Measurements from ENCODE around the gene C10orf71.

The C10orf71 gene

DNA sequence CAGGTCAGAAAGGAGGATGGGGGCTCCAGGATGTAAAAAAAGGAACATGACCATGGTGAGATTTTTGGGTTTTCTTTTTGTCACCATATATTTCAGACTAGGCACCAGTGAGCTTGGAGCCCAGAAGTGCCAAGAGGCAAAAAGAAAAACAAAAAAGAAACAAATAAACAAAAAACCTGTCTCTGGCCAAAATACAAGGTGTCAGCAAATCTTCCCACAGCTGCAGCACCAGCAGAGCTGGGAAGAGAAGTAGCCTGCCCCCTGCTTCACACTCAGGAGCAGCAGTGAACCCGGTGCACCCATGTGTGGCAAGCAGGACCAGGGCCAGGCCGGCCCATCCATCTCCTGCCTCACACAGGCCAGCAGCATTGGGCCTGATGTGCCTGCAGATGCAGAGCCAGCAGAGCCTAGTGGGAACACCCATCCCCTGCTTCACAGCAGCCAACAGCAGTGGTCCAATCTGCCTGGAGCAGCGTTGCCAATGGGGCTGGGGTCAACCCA lies 34.7 kb upstream of the C10orf71 start:
- CTCF ChIA-PET: no interaction called here

DNA sequence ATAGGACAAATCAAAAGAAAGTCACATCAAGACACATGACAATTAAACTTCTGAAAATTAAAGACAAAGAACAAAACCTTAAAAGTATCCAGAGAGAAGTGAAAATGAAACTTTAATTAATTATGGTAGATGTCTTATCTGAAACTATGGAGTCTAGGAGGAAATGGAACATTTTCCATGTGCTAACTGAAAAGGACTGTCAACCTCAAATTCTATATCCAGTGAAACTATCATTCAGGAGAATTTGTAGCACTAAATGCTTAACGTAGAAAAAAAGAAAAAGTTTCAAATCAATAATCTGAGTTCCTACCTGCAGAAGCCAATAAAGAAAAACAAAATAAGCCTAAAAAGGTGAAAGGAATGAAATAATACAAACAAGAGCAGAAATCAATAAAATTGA lies 33.1 kb upstream of the C10orf71 start:
- H3K9me3 Mint-ChIP-seq: peaks cover 10% of the 10 kb centered on the region
- no peak overlapping the region for H3K27ac Mint-ChIP-seq
- H3K4me1 Mint-ChIP-seq: no peaks in the 10 kb centered on the region

More for the DNA sequence above, 34.7 kb upstream of the C10orf71 start:
- Mint-ChIP-seq H3K36me3 (no peaks in the 10 kb centered on the region), H3K4me3 (no peak overlapping the region), H3K9me3 (peaks cover 10% of the 10 kb centered on the region), H3K27ac (no peak overlapping the region), H3K4me1 (no peaks in the 10 kb centered on the region), H3K27me3 (peaks cover 28% of the 10 kb centered on the region)
- no peak for DNase-seq

DNA sequence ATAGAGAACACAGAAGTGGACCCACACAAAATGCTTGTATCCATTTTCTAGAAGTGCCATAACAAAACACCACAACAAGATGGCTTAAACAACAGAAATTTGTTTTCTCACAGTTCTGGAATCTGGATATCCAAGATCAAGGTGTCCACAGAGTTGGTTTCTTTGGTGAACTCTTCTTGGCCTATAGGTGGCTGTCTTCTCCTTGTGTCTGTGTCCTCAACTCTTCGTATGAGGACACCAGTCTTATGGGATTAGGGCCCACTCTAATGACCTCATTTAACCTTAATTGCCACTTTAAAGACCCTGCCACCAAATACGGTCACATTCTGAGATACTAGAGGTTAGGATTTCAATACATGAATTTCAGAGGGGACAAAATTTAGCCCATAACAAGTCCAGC lies 30.8 kb upstream of the C10orf71 start:
- Mint-ChIP-seq H3K27ac (no peak overlapping the region), H3K9me3 (peaks cover 10% of the 10 kb centered on the region), H3K27me3 (peaks cover 29% of the 10 kb centered on the region), H3K36me3 (no peaks in the 10 kb centered on the region), H3K4me1 (peaks cover 6% of the 10 kb centered on the region), H3K4me3 (no peak overlapping the region)
- CTCF ChIA-PET: interaction anchor here (0.9 kb wide), 1 partner anchor 140 kb away, joined by 3 read pairs; no protein-coding TSS in a partner anchor
- DNase-seq: no peak

More for the DNA sequence above, 33.1 kb upstream of the C10orf71 start:
- H3K27me3 Mint-ChIP-seq: peaks cover 39% of the 10 kb centered on the region
- no peaks in the 10 kb centered on the region for H3K36me3 Mint-ChIP-seq
- no peak for DNase-seq
- CTCF ChIA-PET: no interaction called here
- H3K4me3 Mint-ChIP-seq: no peak overlapping the region

- peaks cover 10% of the 10 kb centered on the region for H3K9me3 Mint-ChIP-seq
- CTCF ChIA-PET: no interaction called here
Measured at GRCh38 chr10:49269523-49269922, 29.4 kb upstream of the C10orf71 start.

GRCh38 chr10:49270565-49270964 lies 28.4 kb upstream of the C10orf71 start:
- CTCF ChIA-PET: no interaction called here
- H3K36me3 Mint-ChIP-seq: no peaks in the 10 kb centered on the region
- H3K4me1 Mint-ChIP-seq: peaks cover 6% of the 10 kb centered on the region
- peaks cover 10% of the 10 kb centered on the region for H3K9me3 Mint-ChIP-seq
- H3K4me3 Mint-ChIP-seq: no peak overlapping the region
- no peak for DNase-seq
- peaks cover 22% of the 10 kb centered on the region for H3K27me3 Mint-ChIP-seq
- H3K27ac Mint-ChIP-seq: no peak overlapping the region

More at GRCh38 chr10:49269523-49269922, 29.4 kb upstream of the C10orf71 start:
- Mint-ChIP-seq H3K27me3 (peaks cover 21% of the 10 kb centered on the region), H3K4me3 (no peak overlapping the region), H3K4me1 (peaks cover 6% of the 10 kb centered on the region), H3K27ac (no peak overlapping the region), H3K36me3 (no peaks in the 10 kb centered on the region)
- no peak for DNase-seq

DNA sequence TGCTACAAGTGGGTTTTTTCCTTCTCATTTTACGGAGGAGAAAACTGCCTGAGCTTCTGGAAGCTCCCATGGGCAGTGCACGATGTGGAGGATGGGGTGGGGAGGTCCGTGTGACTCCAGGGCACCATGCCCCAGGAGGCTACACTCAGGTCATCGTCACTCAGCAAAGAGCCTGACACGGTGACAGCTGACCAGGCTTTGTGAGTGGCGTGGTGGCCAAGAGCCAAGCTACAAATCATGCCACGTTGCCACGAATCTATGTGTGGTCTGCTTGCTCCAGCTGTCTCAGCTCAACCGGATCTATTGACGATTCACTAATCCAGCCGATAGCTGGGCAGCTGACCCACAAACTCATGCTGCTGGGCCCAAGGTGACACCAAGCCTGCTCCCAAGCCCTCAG lies 27.6 kb upstream of the C10orf71 start:
- Mint-ChIP-seq H3K9me3 (peaks cover 3% of the 10 kb centered on the region), H3K4me1 (peaks cover 6% of the 10 kb centered on the region), H3K27ac (no peak overlapping the region), H3K4me3 (no peak overlapping the region), H3K36me3 (no peaks in the 10 kb centered on the region), H3K27me3 (peaks cover 28% of the 10 kb centered on the region)
- CTCF ChIA-PET: no interaction called here
- no peak for DNase-seq

- Mint-ChIP-seq H3K4me3 (no peak overlapping the region), H3K4me1 (peaks cover 6% of the 10 kb centered on the region), H3K27me3 (peaks cover 29% of the 10 kb centered on the region), H3K9me3 (no peaks in the 10 kb centered on the region), H3K27ac (no peak overlapping the region), H3K36me3 (no peaks in the 10 kb centered on the region)
- no peak for DNase-seq
- CTCF ChIA-PET: no interaction called here
Measured at GRCh38 chr10:49272251-49273081, 26.5 kb upstream of the C10orf71 start.

DNA sequence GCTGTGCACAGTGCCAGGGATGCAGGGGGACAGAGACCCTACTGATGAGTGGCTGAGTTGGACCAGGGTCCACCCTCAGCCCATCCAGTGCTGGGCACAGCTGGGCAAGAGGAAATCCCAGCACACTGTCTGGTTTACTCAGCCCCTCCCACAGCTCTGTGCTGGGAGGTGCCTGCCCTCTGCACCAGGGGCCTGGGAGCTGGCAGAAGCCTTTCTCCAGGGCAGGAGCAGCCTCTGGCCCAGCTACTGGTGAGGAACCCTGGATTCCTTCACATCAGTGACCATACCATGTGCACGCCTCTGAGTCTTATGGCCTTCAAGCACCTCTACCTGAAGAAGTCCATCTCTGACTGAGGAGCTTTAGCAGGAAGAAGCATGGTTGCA lies 25.9 kb upstream of the C10orf71 start:
- CTCF ChIA-PET: no interaction called here
- H3K27me3 Mint-ChIP-seq: peaks cover 33% of the 10 kb centered on the region
- peaks cover 6% of the 10 kb centered on the region for H3K4me1 Mint-ChIP-seq
- no peak for DNase-seq
- H3K36me3 Mint-ChIP-seq: no peaks in the 10 kb centered on the region
- no peak overlapping the region for H3K27ac Mint-ChIP-seq
- no peaks in the 10 kb centered on the region for H3K9me3 Mint-ChIP-seq
- no peak overlapping the region for H3K4me3 Mint-ChIP-seq

DNA sequence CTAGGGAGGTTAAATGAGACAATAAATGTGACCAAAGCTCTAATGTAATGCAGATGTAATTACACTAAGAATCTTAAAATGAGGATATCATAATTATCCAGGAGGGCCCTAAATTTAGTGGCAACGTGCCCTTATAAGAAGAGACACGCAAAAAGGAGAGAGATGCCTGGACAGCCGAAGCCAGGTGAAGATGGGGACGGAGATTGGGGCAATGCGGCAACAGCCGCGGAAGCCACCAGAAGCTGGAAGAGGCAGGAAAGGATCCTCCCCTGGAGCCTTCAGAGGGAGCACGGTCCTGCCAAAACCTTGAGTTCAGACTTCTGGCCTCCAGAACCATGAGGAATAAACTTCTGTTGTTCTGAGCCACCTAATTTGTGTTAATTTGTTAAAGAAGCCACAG lies 25.3 kb upstream of the C10orf71 start:
- Mint-ChIP-seq H3K27ac (no peak overlapping the region), H3K27me3 (peaks cover 38% of the 10 kb centered on the region), H3K4me1 (peaks cover 6% of the 10 kb centered on the region), H3K4me3 (no peak overlapping the region), H3K36me3 (no peaks in the 10 kb centered on the region), H3K9me3 (no peaks in the 10 kb centered on the region)
- CTCF ChIA-PET: no interaction called here
- no peak for DNase-seq

- Mint-ChIP-seq H3K27ac (no peak overlapping the region), H3K9me3 (no peaks in the 10 kb centered on the region), H3K27me3 (peaks cover 44% of the 10 kb centered on the region), H3K4me1 (peaks cover 6% of the 10 kb centered on the region), H3K4me3 (no peak overlapping the region), H3K36me3 (no peaks in the 10 kb centered on the region)
- DNase-seq: no peak
- CTCF ChIA-PET: interaction anchor here (0.6 to 0.7 kb wide), 2 partner anchors 50 to 93 kb away, joined by 3 to 4 read pairs; no protein-coding TSS in a partner anchor
Measured at GRCh38 chr10:49274886-49275285, 24.1 kb upstream of the C10orf71 start.

DNA sequence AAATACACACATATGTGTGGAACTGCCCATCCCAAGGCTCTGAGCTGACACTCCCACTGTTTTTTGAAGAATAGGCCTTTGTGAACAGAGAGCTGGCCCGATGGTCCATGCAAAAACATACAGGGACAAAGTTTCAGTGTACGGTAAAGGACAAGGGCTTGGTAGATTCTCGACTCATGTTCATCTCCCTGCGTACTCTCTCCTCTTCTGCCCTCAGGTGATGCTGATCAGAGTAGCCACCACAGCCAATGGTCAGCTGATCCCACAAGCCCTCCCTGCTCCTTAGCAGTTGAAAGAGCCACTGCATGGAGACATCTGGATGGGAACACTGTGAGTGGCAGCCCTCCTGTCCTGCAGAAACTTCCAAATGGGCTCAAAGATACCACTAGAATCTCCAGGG lies 23.1 kb upstream of the C10orf71 start:
- no peaks in the 10 kb centered on the region for H3K9me3 Mint-ChIP-seq
- CTCF ChIA-PET: no interaction called here
- peaks cover 39% of the 10 kb centered on the region for H3K27me3 Mint-ChIP-seq
- no peaks in the 10 kb centered on the region for H3K36me3 Mint-ChIP-seq
- DNase-seq: no peak
- H3K27ac Mint-ChIP-seq: no peak overlapping the region
- peaks cover 6% of the 10 kb centered on the region for H3K4me1 Mint-ChIP-seq
- H3K4me3 Mint-ChIP-seq: no peak overlapping the region

GRCh38 chr10:49276596-49276995 lies 22.4 kb upstream of the C10orf71 start:
- CTCF ChIA-PET: no interaction called here
- H3K27ac Mint-ChIP-seq: no peak overlapping the region
- peaks cover 43% of the 10 kb centered on the region for H3K27me3 Mint-ChIP-seq
- no peaks in the 10 kb centered on the region for H3K36me3 Mint-ChIP-seq
- no peak overlapping the region for H3K4me3 Mint-ChIP-seq
- DNase-seq: no peak
- no peaks in the 10 kb centered on the region for H3K9me3 Mint-ChIP-seq
- peaks cover 6% of the 10 kb centered on the region for H3K4me1 Mint-ChIP-seq

GRCh38 chr10:49277973-49278372 lies 21.0 kb upstream of the C10orf71 start:
- Mint-ChIP-seq H3K27ac (no peak overlapping the region), H3K36me3 (no peaks in the 10 kb centered on the region), H3K4me1 (no peaks in the 10 kb centered on the region), H3K4me3 (no peak overlapping the region), H3K27me3 (peaks cover 40% of the 10 kb centered on the region), H3K9me3 (no peaks in the 10 kb centered on the region)
- CTCF ChIA-PET: no interaction called here
- no peak for DNase-seq

DNA sequence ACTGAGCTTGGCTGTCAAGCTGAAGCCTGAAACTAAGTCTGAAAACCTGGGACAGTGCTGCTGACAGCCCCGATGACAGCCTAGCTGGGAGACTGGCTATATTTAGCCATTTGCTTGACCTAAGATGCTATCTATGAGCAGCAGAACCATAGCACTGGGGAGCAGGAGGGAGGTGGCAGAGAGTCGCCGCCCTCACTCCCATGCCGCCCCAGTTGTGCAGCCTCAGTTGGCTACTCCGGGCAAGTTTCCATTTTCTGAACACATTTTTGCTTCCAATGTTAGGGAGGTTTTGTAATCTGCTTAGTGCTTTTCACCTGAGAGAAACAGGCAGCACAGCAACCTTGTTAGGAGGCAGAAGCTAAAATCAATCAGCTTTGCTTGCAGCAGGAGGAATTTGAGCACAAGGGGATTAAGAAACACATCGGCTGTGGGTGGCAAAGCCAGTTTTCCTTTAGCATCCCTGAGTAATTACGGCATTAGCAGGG lies 20.4 kb upstream of the C10orf71 start:
- Mint-ChIP-seq H3K9me3 (no peaks in the 10 kb centered on the region), H3K27ac (no peak overlapping the region), H3K4me1 (no peaks in the 10 kb centered on the region), H3K27me3 (peaks cover 43% of the 10 kb centered on the region), H3K36me3 (no peaks in the 10 kb centered on the region), H3K4me3 (no peak overlapping the region)
- CTCF ChIA-PET: no interaction called here
- no peak for DNase-seq
